Measurements from ENCODE around the gene ACKR1.

The ACKR1 gene, protein sequence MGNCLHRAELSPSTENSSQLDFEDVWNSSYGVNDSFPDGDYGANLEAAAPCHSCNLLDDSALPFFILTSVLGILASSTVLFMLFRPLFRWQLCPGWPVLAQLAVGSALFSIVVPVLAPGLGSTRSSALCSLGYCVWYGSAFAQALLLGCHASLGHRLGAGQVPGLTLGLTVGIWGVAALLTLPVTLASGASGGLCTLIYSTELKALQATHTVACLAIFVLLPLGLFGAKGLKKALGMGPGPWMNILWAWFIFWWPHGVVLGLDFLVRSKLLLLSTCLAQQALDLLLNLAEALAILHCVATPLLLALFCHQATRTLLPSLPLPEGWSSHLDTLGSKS

DNA sequence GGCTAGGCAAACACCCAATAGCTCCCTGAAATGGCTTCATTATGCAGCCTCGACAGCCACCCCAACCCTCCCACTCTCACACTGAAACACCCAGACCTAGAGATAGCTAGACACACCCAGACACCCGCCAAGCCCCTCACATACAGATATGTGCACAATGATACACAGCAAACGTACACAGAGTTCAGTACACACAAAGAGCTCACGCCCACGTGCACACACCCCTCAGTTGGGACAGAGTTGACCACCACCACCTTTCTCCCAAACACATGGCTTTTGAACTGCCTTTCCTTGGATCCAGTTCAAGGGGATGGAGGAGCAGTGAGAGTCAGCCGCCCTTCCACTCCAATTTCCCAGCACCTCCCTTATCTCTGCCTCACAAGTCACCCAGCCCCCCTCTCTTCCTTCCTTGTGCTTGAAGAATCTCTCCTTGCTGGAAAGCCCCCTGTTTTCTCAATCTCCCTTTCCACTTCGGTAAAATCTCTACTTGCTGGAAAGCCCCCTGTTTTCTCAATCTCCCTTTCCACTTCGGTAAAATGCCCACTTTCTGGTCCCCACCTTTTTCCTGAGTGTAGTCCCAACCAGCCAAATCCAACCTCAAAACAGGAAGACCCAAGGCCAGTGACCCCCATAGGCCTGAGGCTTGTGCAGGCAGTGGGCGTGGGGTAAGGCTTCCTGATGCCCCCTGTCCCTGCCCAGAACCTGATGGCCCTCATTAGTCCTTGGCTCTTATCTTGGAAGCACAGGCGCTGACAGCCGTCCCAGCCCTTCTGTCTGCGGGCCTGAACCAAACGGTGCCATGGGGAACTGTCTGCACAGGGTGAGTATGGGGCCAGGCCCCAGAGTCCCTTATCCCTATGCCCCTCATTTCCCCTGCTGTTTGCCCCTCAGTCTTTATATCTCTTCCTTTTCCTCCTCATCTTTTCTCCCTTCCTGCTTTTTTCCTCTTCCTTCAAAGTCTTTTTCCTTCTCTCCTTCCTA, at the start of gene ACKR1:
ACKR1 (plus strand) TSS at position 715 of the 981 bp plus-strand sequence; CDS start at position 800, 85 bp downstream.
- Histone ChIP-seq H3K9me3 (ENCODE audit: insufficient read depth, low read length) (no peaks in the 10 kb centered on the region), H3K79me2 (ENCODE audit: low read length) (no peaks in the 10 kb centered on the region), H3K36me3 (replicated peaks; ENCODE audit: low read depth, low read length) (no peaks in the 10 kb centered on the region), H3K27me3 (ENCODE audit: low read depth, low read length) (peaks cover 20% of the 10 kb centered on the region), H3K27ac (ENCODE audit: low read length) (no peak within 1 kb of the TSS), H4K20me1 (ENCODE audit: insufficient read depth, low read length) (no peaks in the 10 kb centered on the region), H3K4me3 (ENCODE audit: low read length) (no peak within 1 kb of the TSS), H2AFZ (ENCODE audit: low read depth, low read length) (no peak within 1 kb of the TSS), H3K4me1 (ENCODE audit: low read length) (peaks cover 41% of the 10 kb centered on the region), H3K4me2 (ENCODE audit: low read length) (peak within 1 kb of the TSS; percentile 20; the same call in 1 of the 2 replicates), H3K9ac (ENCODE audit: low read length) (no peak within 1 kb of the TSS)
- TF ChIP-seq, protein P1, sequence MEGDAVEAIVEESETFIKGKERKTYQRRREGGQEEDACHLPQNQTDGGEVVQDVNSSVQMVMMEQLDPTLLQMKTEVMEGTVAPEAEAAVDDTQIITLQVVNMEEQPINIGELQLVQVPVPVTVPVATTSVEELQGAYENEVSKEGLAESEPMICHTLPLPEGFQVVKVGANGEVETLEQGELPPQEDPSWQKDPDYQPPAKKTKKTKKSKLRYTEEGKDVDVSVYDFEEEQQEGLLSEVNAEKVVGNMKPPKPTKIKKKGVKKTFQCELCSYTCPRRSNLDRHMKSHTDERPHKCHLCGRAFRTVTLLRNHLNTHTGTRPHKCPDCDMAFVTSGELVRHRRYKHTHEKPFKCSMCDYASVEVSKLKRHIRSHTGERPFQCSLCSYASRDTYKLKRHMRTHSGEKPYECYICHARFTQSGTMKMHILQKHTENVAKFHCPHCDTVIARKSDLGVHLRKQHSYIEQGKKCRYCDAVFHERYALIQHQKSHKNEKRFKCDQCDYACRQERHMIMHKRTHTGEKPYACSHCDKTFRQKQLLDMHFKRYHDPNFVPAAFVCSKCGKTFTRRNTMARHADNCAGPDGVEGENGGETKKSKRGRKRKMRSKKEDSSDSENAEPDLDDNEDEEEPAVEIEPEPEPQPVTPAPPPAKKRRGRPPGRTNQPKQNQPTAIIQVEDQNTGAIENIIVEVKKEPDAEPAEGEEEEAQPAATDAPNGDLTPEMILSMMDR (IDR thresholded peaks at IDR 0.05; ENCODE audit: low read depth, low read length) = no peak
- no peak for TF ChIP-seq EZH2phosphoT487 (IDR thresholded peaks at IDR 0.05; ENCODE audit: low read depth)

DNA sequence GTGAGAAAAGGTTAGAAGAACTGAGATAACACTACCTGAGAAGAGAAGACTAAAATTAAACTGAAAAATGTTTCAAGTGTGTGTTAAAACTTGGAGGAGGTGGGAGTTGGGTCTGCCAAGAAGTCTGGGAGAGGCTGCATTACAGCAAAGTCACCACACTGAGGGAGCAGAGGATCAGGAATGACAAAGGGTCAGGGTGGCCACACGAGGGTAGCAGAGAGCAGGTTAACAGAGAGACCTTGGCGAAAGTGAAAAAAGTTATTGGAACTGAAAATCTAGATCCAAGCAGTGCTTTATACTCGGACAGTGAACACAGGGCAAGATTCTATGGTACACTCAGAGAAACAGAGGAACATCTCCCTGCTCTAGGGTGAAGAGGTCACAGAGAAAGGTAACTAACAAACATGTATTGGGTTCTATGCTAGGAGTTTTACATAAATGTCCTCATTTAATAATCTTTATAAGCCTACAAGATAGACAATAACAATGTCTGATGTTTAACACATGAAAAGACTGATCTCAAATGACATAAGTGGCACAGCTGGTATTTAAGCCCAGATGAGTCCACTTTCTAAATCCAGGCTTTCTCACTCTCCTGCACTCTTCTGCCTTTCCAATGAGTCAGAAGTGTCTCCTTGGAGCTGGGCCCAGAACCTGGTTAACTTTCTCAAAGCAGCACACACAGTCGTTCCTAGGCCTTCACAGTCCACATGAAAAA, 43.5 kb upstream of the ACKR1 start:
- Histone ChIP-seq H3K4me1 (ENCODE audit: low read length) (peaks cover 10% of the 10 kb centered on the region), H3K9me3 (ENCODE audit: insufficient read depth, low read length) (no peaks in the 10 kb centered on the region), H3K9ac (ENCODE audit: low read length) (no peak overlapping the region; the same call in 1 of the 2 replicates), H4K20me1 (ENCODE audit: insufficient read depth, low read length) (no peaks in the 10 kb centered on the region), H3K27ac (ENCODE audit: low read length) (no peak overlapping the region), H3K4me2 (ENCODE audit: low read length) (peak overlapping the region; percentile 47), H2AFZ (ENCODE audit: low read depth, low read length) (no peak overlapping the region), H3K4me3 (ENCODE audit: low read length) (no peak overlapping the region), H3K79me2 (ENCODE audit: low read length) (no peaks in the 10 kb centered on the region), H3K27me3 (ENCODE audit: low read depth, low read length) (peaks cover 25% of the 10 kb centered on the region), H3K36me3 (replicated peaks; ENCODE audit: low read depth, low read length) (no peaks in the 10 kb centered on the region)
- no peak for TF ChIP-seq EZH2phosphoT487 (IDR thresholded peaks at IDR 0.05; ENCODE audit: low read depth)
- TF ChIP-seq, protein P1 (IDR thresholded peaks at IDR 0.05; ENCODE audit: low read depth, low read length) = peak; percentile 100

- Histone ChIP-seq H3K4me1 (ENCODE audit: low read length) (peaks cover 10% of the 10 kb centered on the region), H3K36me3 (replicated peaks; ENCODE audit: low read depth, low read length) (no peaks in the 10 kb centered on the region), H3K79me2 (ENCODE audit: low read length) (no peaks in the 10 kb centered on the region), H3K4me3 (ENCODE audit: low read length) (no peak overlapping the region), H3K27me3 (ENCODE audit: low read depth, low read length) (peaks cover 30% of the 10 kb centered on the region), H3K9ac (ENCODE audit: low read length) (no peak overlapping the region), H3K9me3 (ENCODE audit: insufficient read depth, low read length) (no peaks in the 10 kb centered on the region), H3K27ac (ENCODE audit: low read length) (no peak overlapping the region), H2AFZ (ENCODE audit: low read depth, low read length) (no peak overlapping the region), H4K20me1 (ENCODE audit: insufficient read depth, low read length) (no peaks in the 10 kb centered on the region), H3K4me2 (ENCODE audit: low read length) (no peak overlapping the region)
- TF ChIP-seq, protein P1 (IDR thresholded peaks at IDR 0.05; ENCODE audit: low read depth, low read length) = no peak
- no peak for TF ChIP-seq EZH2phosphoT487 (IDR thresholded peaks at IDR 0.05; ENCODE audit: low read depth)
These were observed 43.0 kb upstream of the ACKR1 start for GRCh38 chr1:159161719-159162026.
